ENCODE data around the gene NBPF1.
"Not testable (repeated sequence)": the region's sequence is repeated elsewhere in the genome, so short reads cannot be mapped to it uniquely, and the experiment has no call there.

NBPF1 gene

DNA sequence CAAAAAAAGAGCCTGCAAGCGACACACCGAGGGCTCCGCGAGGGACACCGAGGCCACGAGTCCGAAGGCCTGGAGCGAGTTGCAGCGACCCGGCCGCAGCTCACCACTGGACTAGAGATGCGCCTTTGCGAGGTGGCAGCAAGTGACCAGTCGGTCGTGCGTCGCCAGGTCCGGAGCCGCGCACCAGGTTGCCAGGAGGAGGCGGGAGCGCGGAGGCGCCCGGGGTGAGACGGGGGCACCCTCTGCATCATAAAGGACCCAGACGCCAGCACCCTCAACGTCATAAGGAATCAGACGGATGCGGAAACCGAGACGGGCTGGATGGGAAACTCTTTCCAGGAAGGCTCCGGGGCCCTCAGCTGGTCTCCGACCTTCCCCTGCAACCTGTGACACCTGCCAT lies 77.9 kb downstream of the NBPF1 start:
- no CpG with 5 or more reads among the region's 34 CpGs for WGBS, 2 donors (ENCODE audit: extremely low coverage in 2 of 2, insufficient read length in 2 of 2, insufficient replicate concordance in 1 of 2)
- H3K23ac ChIP-seq (ENCODE audit: low read depth, low read length, poor library complexity); H3K14ac ChIP-seq (ENCODE audit: low read length); H3K79me1 ChIP-seq (ENCODE audit: low read depth, low read length); H3K9ac ChIP-seq (ENCODE audit: low read depth, low read length, poor library complexity); H2BK15ac ChIP-seq (ENCODE audit: low read length); H2BK120ac ChIP-seq (ENCODE audit: low read depth, low read length); H3K4ac ChIP-seq (ENCODE audit: low read length); H4K91ac ChIP-seq (ENCODE audit: low read depth, low read length, poor library complexity); H2BK12ac ChIP-seq (ENCODE audit: low read length); H3K9me3 ChIP-seq (replicated peaks in 1 of 2; ENCODE audit: control insufficient read depth in 2 of 2, insufficient read depth in 1 of 2, low read depth in 1 of 2, low read length in 2 of 2); H2AK5ac ChIP-seq (ENCODE audit: low read depth, low read length); H3K36me3 ChIP-seq (replicated peaks in 1 of 2; ENCODE audit: control insufficient read depth in 2 of 2, insufficient read depth in 2 of 2, low read length in 2 of 2); H4K8ac ChIP-seq (ENCODE audit: low read depth, low read length); H2BK5ac ChIP-seq (ENCODE audit: low read length); H3K27ac ChIP-seq (replicated peaks; ENCODE audit: low read length); H3K4me1 ChIP-seq (ENCODE audit: control insufficient read depth in 2 of 2, insufficient read depth in 1 of 2, low read depth in 1 of 2, low read length in 2 of 2); H3K18ac ChIP-seq (ENCODE audit: low read length): not testable (repeated sequence)
- DNase-seq (ENCODE audit: low spot score): peak; percentile 48
- Histone ChIP-seq H2AFZ (ENCODE audit: low read length) (peak overlapping the region; percentile 77), H3K27me3 (ENCODE audit: control insufficient read depth in 3 of 3, insufficient read depth in 3 of 3, low read depth in 1 of 3, low read length in 3 of 3) (peaks cover 0 to 11% (median 2%) of the 10 kb centered on the region in 3 experiments), H3K4me2 (ENCODE audit: insufficient read depth, low read length, poor library complexity, severe bottlenecking) (peak overlapping the region; percentile 37), H3K4me3 (ENCODE audit: low read length in 2 of 2) (peak overlapping the region; percentile 46 to 77)

DNA sequence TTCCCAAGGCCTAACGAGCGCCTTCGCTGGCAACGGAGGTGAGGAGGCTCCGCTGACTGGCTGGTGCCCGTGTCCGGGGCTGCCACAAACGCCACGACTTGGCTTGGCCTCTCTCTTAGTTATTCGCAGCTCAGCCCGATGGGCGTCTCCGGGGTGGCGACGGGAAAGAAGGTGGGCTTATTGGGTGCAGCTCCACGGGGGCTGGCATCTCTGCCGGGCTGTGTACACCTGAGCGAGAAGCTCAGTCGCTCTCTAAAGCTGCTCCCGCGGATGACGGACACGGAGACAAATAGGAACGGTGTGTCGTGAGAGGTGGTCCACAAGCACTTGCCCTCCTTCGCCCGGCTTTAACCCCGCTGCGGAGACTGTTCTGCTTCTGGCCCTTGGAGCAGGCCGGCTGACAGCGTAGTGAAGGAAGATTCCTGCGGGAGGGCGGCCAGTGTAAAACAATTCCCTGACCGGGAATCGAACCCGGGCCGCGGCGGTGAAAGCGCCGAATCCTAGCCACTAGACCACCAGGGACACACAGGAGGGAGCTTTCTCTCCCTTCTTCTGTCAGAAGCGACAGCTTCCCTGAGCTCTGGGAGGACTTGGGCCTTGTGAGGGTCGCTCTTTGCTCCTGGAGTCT lies 78.4 kb downstream of the NBPF1 start:
- H2BK5ac ChIP-seq (ENCODE audit: low read length); H2BK120ac ChIP-seq (ENCODE audit: low read depth, low read length); H3K14ac ChIP-seq (ENCODE audit: low read length); H3K79me1 ChIP-seq (ENCODE audit: low read depth, low read length); DNase-seq (ENCODE audit: low spot score); H4K8ac ChIP-seq (ENCODE audit: low read depth, low read length); H3K4me1 ChIP-seq (ENCODE audit: control insufficient read depth in 2 of 2, insufficient read depth in 1 of 2, low read depth in 1 of 2, low read length in 2 of 2); H3K36me3 ChIP-seq (replicated peaks in 1 of 2; ENCODE audit: control insufficient read depth in 2 of 2, insufficient read depth in 2 of 2, low read length in 2 of 2); H3K9me3 ChIP-seq (replicated peaks in 1 of 2; ENCODE audit: control insufficient read depth in 2 of 2, insufficient read depth in 1 of 2, low read depth in 1 of 2, low read length in 2 of 2); H2BK15ac ChIP-seq (ENCODE audit: low read length); H4K91ac ChIP-seq (ENCODE audit: low read depth, low read length, poor library complexity); H3K18ac ChIP-seq (ENCODE audit: low read length); H2AK5ac ChIP-seq (ENCODE audit: low read depth, low read length); H3K4ac ChIP-seq (ENCODE audit: low read length); H3K23ac ChIP-seq (ENCODE audit: low read depth, low read length, poor library complexity); H2BK12ac ChIP-seq (ENCODE audit: low read length): not testable (repeated sequence)
- peaks cover 0 to 11% (median 2%) of the 10 kb centered on the region in 3 experiments for H3K27me3 ChIP-seq (ENCODE audit: control insufficient read depth in 3 of 3, insufficient read depth in 3 of 3, low read depth in 1 of 3, low read length in 3 of 3)
- WGBS, 2 donors (ENCODE audit: extremely low coverage in 2 of 2, insufficient read length in 2 of 2, insufficient replicate concordance in 1 of 2): no CpG with 5 or more reads among the region's 43 CpGs
- peak overlapping the region; percentile 77 for H2AFZ ChIP-seq (ENCODE audit: low read length)
- peak overlapping the region; percentile 57 for H3K4me2 ChIP-seq (ENCODE audit: insufficient read depth, low read length, poor library complexity, severe bottlenecking)
- H3K9ac ChIP-seq (ENCODE audit: low read depth, low read length, poor library complexity): peak overlapping the region; percentile 44
- peak overlapping the region; percentile 46 to 77 for H3K4me3 ChIP-seq (ENCODE audit: low read length in 2 of 2)
- peak overlapping the region; percentile 28 for H3K27ac ChIP-seq (replicated peaks; ENCODE audit: low read length)

DNA sequence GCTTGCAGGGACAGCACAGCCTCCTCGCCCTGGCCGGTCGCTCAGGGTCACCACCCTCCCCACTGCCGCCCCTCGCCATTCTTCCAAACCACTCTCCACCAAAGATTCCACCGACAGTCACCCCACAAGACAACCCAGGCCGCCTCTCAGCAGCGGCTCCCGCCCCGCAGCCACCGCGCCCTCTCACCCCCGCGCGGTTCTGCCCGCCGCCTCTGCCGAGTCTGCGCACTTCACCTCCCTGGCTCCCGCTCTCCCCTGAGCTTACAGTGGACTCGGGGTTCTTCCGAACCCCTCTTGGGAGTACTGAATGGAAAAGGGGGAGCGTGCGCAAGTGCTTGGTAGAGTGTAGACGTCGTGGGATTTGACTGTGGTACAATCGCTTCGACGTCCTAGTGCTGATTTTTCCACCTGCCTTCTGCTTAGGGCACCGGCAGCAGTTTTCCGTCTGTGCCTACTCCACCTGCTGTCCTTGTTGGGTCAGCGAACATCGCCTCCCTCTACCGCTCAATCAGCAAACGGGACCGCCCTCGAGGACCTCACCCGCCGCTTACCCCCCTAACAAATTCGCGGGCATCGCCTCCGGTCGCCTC lies 79.0 kb downstream of the NBPF1 start:
- not testable (repeated sequence) for H3K9me3 ChIP-seq (replicated peaks in 1 of 2; ENCODE audit: control insufficient read depth in 2 of 2, insufficient read depth in 1 of 2, low read depth in 1 of 2, low read length in 2 of 2); H3K36me3 ChIP-seq (replicated peaks in 1 of 2; ENCODE audit: control insufficient read depth in 2 of 2, insufficient read depth in 2 of 2, low read length in 2 of 2); DNase-seq (ENCODE audit: low spot score); H3K27ac ChIP-seq (replicated peaks; ENCODE audit: low read length); H3K79me1 ChIP-seq (ENCODE audit: low read depth, low read length); H3K23ac ChIP-seq (ENCODE audit: low read depth, low read length, poor library complexity); H2BK5ac ChIP-seq (ENCODE audit: low read length); H4K8ac ChIP-seq (ENCODE audit: low read depth, low read length); H4K91ac ChIP-seq (ENCODE audit: low read depth, low read length, poor library complexity); H2BK120ac ChIP-seq (ENCODE audit: low read depth, low read length); H2BK15ac ChIP-seq (ENCODE audit: low read length); H3K9ac ChIP-seq (ENCODE audit: low read depth, low read length, poor library complexity); H3K4me1 ChIP-seq (ENCODE audit: control insufficient read depth in 2 of 2, insufficient read depth in 1 of 2, low read depth in 1 of 2, low read length in 2 of 2); H3K18ac ChIP-seq (ENCODE audit: low read length); H3K14ac ChIP-seq (ENCODE audit: low read length); H3K4ac ChIP-seq (ENCODE audit: low read length); H2BK12ac ChIP-seq (ENCODE audit: low read length); H2AK5ac ChIP-seq (ENCODE audit: low read depth, low read length)
- WGBS, 2 donors (ENCODE audit: extremely low coverage in 2 of 2, insufficient read length in 2 of 2, insufficient replicate concordance in 1 of 2): no CpG with 5 or more reads among the region's 44 CpGs
- H2AFZ ChIP-seq (ENCODE audit: low read length): peak overlapping the region; percentile 69
- peak overlapping the region; percentile 42 to 74 for H3K4me3 ChIP-seq (ENCODE audit: low read length in 2 of 2)
- H3K4me2 ChIP-seq (ENCODE audit: insufficient read depth, low read length, poor library complexity, severe bottlenecking): peak overlapping the region; percentile 49
- peaks cover 0 to 11% (median 2%) of the 10 kb centered on the region in 3 experiments for H3K27me3 ChIP-seq (ENCODE audit: control insufficient read depth in 3 of 3, insufficient read depth in 3 of 3, low read depth in 1 of 3, low read length in 3 of 3)

DNA sequence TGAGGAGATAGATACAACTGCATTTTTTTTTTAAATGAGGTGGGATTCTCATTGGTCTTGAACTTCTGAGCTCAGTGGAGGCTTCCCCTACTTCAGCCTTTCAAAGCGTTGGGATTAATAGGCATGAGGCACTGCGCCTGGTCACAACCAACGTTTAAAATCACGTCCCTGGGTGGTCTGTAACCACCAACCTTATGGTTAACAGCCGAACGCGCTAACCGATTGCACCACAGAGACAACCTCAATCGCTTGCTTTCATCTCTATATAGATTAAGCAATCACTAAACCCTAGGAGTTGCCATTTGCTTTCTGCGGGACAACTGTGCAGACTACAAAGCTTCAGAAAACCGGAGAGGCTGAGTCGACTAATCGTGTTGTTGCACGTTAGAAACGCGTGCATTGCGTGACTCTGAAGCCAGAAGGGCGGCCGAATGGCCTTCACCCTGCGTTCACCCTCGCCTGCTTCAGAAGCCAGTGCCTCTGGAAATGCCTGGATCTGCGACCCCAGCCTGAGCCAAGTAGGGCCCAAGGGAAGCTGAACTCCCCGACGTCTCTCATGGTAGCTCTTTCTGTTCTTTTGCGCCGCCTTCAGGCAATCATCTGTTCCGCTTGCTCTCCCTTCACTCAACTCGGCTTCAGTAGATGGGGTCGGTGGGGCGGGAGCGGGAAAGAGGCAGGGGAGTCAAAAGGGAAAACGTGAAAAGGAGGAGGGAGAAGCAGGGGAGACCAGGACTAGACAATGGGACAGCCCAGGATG lies 81.0 kb downstream of the NBPF1 start:
- H3K9ac ChIP-seq (ENCODE audit: low read depth, low read length, poor library complexity); H3K4me1 ChIP-seq (ENCODE audit: control insufficient read depth in 2 of 2, insufficient read depth in 1 of 2, low read depth in 1 of 2, low read length in 2 of 2); H3K4me2 ChIP-seq (ENCODE audit: insufficient read depth, low read length, poor library complexity, severe bottlenecking); H4K91ac ChIP-seq (ENCODE audit: low read depth, low read length, poor library complexity); H3K4ac ChIP-seq (ENCODE audit: low read length); H3K14ac ChIP-seq (ENCODE audit: low read length); H3K18ac ChIP-seq (ENCODE audit: low read length); DNase-seq (ENCODE audit: low spot score); H2BK5ac ChIP-seq (ENCODE audit: low read length); H3K27ac ChIP-seq (replicated peaks; ENCODE audit: low read length); H2BK120ac ChIP-seq (ENCODE audit: low read depth, low read length); H3K4me3 ChIP-seq (ENCODE audit: low read length in 2 of 2); H3K9me3 ChIP-seq (replicated peaks in 1 of 2; ENCODE audit: control insufficient read depth in 2 of 2, insufficient read depth in 1 of 2, low read depth in 1 of 2, low read length in 2 of 2); H3K36me3 ChIP-seq (replicated peaks in 1 of 2; ENCODE audit: control insufficient read depth in 2 of 2, insufficient read depth in 2 of 2, low read length in 2 of 2); H3K23ac ChIP-seq (ENCODE audit: low read depth, low read length, poor library complexity); H2BK15ac ChIP-seq (ENCODE audit: low read length); H2AK5ac ChIP-seq (ENCODE audit: low read depth, low read length); H4K8ac ChIP-seq (ENCODE audit: low read depth, low read length); H2BK12ac ChIP-seq (ENCODE audit: low read length); H3K79me1 ChIP-seq (ENCODE audit: low read depth, low read length): not testable (repeated sequence)
- peaks cover 0 to 13% (median 2%) of the 10 kb centered on the region in 3 experiments for H3K27me3 ChIP-seq (ENCODE audit: control insufficient read depth in 3 of 3, insufficient read depth in 3 of 3, low read depth in 1 of 3, low read length in 3 of 3)
- no CpG with 5 or more reads among the region's 32 CpGs for WGBS, 2 donors (ENCODE audit: extremely low coverage in 2 of 2, insufficient read length in 2 of 2, insufficient replicate concordance in 1 of 2)
- peak overlapping the region; percentile 53 for H2AFZ ChIP-seq (ENCODE audit: low read length)

Data from neuronal stem cell (in vitro differentiated cells).